ENCODE results near the gene BTC.
"Not testable (repeated sequence)": the region's sequence is repeated elsewhere in the genome, so short reads cannot be mapped to it uniquely, and the experiment has no call there.

The BTC gene

GRCh38 chr4:74738464-74739143, 55.7 kb downstream of the BTC start:
- TF ChIP-seq POLR2A (IDR thresholded peaks at IDR 0.05; ENCODE audit: low read length) (no peak), GATA1 (IDR thresholded peaks at IDR 0.05; ENCODE audit: low read depth, low read length) (no peak)
- no peak for DNase-seq

- TF ChIP-seq POLR2A (IDR thresholded peaks at IDR 0.05; ENCODE audit: low read length) (no peak), GATA1 (IDR thresholded peaks at IDR 0.05; ENCODE audit: low read depth, low read length) (no peak)
- DNase-seq, result no peak
Observed at GRCh38 chr4:74734995-74735394, 59.3 kb downstream of the BTC start.

GRCh38 chr4:74733756-74734155, 60.6 kb downstream of the BTC start:
- TF ChIP-seq GATA1 (IDR thresholded peaks at IDR 0.05; ENCODE audit: low read depth, low read length) (no peak), POLR2A (IDR thresholded peaks at IDR 0.05; ENCODE audit: low read length) (no peak)
- DNase-seq, result no peak

GRCh38 chr4:74724979-74725378, 69.3 kb downstream of the BTC start:
- DNase-seq, result no peak
- TF ChIP-seq GATA1 (IDR thresholded peaks at IDR 0.05; ENCODE audit: low read depth, low read length) (no peak), POLR2A (IDR thresholded peaks at IDR 0.05; ENCODE audit: low read length) (no peak)

- no peak for DNase-seq
Observed at GRCh38 chr4:74716436-74716765, 77.9 kb downstream of the BTC start.

GRCh38 chr4:74715706-74716435, 78.5 kb downstream of the BTC start:
- TF ChIP-seq GATA1 (IDR thresholded peaks at IDR 0.05; ENCODE audit: low read depth, low read length), result no peak
- no peak for TF ChIP-seq POLR2A (IDR thresholded peaks at IDR 0.05; ENCODE audit: low read length)
- DNase-seq, result no peak

More at GRCh38 chr4:74716436-74716765, 77.9 kb downstream of the BTC start:
- TF ChIP-seq POLR2A (IDR thresholded peaks at IDR 0.05; ENCODE audit: low read length) (no peak), GATA1 (IDR thresholded peaks at IDR 0.05; ENCODE audit: low read depth, low read length) (no peak)

- TF ChIP-seq POLR2A (IDR thresholded peaks at IDR 0.05; ENCODE audit: low read length), result no peak
- TF ChIP-seq GATA1 (IDR thresholded peaks at IDR 0.05; ENCODE audit: low read depth, low read length), result no peak
- no peak for DNase-seq
Observed at GRCh38 chr4:74714611-74715130, 79.7 kb downstream of the BTC start.

- not testable (repeated sequence) for DNase-seq
Observed at GRCh38 chr4:74708135-74708534, 86.2 kb downstream of the BTC start.
